DMS 273 (cell line): ENCODE results near the gene CCDC74B.
"Not testable (repeated sequence)": the region's sequence is repeated elsewhere in the genome, so short reads cannot be mapped to it uniquely, and the experiment has no call there.

Experiments used
- DNase-seq: peaks from one replicate; lab custom pipeline; 2025; ENCODE audit not compliant: unreplicated experiment; lab: John Stamatoyannopoulos, UW

Gene CCDC74B

DNA sequence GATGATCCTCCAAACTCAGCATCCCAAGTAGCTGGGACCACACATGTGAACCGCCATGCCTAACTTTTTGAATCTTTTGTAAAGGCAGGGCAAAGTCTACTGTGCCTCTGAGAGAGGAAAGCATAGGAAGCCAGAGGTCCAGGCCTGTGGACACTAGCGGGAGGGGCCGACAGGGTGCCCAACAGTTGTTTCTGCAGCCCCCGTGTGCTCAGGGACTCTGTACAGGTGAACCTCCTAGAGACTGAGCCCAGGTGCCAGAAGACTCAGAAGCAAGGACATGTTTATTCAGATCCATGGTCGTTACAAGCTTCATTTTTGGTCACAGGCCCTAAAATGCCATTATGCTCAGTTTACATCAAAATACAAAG lies 6.2 kb upstream of the CCDC74B start:
- not testable (repeated sequence) for DNase-seq

DNA sequence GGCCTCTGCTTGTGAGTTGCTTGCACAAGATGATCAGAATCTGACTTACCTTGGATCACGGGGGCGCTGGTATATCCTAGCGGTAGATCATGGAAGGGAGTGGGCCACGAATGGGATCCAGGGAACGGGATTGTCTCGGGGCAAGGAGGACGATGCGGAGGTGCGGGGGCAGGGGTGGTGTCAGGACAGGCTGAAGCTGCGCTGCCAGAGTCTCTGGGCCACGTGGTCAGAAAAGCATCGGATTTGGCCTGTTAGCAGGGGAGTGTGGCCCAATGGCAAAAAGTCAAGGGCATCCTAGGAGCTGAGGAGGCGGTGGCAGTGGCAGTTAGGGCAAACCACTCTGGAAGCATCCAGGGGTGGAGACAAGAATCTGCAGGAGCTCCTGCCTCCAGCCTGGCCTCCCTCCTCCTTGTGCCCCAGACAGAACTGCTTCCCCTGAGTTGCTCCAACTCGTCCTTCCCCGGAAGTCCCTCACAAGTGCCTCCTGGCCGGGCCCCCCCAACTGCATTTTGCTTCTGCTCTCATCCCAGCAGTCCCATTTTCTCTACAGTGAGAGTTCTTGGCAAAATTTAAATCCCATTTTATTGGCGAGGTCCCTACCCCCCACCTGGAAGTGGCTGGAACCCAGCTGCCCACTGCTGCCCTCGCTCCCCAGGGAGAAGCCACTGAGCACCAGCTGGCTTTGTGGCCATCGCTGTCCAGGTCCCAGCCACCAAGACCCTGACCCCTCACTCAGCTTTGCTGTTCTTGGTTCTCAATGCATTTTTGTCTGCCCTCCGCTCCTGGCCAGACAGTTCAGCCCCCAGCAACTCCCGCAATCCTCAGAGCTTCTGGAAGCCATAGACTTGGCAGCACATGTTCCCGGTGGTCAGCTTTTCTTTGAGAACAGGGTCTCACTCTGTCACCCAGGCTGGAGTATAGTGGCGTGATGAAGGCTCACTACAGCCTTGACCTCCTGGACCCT lies 5.6 kb upstream of the CCDC74B start:
- DNase-seq, result peak; percentile 7

- not testable (repeated sequence) for DNase-seq
Observed at GRCh38 chr2:130148515-130148914, 3.6 kb upstream of the CCDC74B start.

DNA sequence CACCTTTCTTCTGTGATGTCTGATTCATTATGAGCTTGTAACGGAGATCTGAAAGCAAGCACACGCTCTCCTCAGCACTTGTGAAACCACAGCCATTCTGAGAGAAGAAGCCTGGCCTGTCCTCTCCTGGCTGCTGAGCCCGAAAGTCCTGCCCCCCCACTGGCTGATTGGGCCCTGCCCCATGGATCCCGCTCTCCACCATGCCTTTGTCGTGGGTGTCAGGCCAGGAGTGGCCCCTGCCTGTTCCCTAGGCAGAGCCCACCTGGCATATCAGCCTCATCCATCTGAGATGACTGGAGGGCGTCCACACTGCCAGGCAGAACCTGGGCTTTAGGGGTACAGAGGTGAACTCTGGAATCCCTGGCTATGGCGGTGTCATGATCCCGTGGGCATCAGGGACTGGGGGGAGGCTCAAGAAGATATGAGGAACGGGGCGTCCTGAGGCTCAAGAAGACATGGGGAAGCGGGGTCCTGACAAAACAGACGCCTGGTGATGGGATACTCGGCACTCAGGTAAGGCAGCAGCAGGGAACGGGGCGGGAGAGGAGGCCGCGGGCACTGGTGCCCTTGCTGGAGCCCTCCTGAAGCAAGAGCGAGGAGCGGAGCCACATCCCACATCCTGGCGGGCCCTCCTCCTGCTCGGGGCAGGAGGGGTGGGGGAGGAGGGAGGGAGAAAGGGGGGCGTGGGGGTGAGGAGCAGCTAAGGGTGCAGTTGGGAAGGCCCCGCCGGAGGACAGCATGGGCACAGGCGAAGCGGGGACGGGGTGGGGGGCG lies 1.5 kb downstream of the CCDC74B start:
- DNase-seq, result not testable (repeated sequence)

DNA sequence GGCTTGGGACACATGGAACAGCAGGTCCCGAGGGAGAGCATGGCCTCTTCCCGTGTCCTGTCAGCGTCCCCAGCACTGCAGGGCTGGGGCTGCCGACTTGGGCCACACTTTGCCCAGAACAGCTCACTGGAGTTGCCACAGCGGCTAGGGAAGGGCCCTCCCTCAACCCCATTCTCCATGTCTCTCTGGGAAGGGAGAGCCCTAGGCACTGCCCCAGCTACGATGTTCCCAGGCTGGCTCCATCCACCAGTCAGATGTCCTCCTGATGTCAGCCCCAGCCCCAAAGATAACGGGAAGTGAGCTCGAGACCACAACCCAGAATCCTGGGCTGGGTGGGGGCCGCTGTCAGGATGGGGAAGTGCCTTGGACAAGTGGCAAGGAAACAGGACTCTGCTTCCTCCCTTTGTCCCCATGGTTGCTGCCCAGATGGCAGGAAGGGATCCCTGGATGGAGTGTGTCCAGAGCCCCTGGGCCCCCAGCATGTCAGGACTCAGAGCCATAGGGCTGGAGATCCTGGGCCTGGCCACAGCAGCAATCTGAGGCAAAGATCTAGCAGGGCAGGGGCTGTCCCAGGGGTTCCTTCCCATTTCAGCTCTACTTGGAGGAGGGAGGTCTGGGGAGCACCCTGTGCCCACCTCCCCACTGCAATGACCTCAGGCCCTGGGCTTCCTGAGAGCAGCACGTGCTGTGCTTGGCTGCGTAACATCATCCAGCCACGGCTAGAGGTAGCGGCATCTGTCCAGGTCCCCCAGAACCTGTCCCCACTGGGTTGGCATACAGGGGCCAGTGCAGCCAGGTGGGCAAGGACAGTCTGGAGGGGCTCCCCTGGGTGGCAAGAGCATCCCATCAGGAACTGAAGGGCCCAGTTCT lies 2.3 kb downstream of the CCDC74B start:
- not testable (repeated sequence) for DNase-seq

GRCh38 chr2:130141645-130142370 lies 3.1 kb downstream of the CCDC74B start:
- DNase-seq, result not testable (repeated sequence)

DNA sequence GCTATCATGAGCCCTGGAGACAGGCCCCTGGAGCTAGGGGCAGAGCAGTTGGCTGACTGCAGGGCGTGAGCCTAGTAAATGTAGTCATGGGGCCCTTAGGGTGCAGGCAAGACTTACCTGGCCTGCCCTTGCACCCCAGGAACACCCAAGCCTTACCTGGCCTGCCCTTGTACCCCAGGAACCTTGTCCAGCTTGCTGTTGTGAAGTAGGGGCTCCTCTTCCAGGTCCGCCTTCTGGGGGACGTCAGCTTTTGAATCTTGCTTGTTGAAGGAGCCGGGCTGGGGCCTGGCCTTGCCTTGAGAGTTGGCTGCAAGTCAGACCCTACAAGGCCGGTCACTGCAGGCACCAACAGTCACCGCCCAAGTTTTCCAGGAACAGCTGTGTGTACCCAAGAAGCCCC lies 3.9 kb downstream of the CCDC74B start:
- not testable (repeated sequence) for DNase-seq

DNA sequence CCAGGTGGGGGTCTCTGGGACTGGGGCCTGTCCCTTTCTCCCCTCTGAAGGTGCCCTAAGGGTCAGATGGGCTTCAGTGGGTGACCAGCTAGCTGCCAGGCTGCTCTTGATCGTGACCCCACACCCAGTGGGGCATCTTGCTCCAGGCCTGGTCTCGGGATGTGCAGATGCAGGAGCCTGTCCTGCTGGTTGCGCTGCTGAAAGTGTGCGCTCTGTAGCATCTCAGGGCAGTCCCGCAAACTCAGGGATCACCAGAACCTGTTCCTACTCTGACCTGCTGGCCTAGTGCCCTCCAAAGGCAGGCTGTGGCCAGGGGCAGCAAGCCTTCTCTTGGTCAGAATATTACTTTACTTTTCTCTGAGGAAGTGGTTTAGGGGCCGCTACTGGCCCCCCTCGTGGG lies 4.4 kb downstream of the CCDC74B start:
- not testable (repeated sequence) for DNase-seq

GRCh38 chr2:130139331-130140280 lies 5.3 kb downstream of the CCDC74B start:
- DNase-seq, result not testable (repeated sequence)

GRCh38 chr2:130138841-130139251 lies 6.1 kb downstream of the CCDC74B start:
- DNase-seq, result not testable (repeated sequence)

- not testable (repeated sequence) for DNase-seq
Observed at GRCh38 chr2:130138326-130138725, 6.6 kb downstream of the CCDC74B start.

- not testable (repeated sequence) for DNase-seq
Observed at GRCh38 chr2:130137118-130137517, 7.8 kb downstream of the CCDC74B start.

GRCh38 chr2:130136546-130136945 lies 8.4 kb downstream of the CCDC74B start:
- not testable (repeated sequence) for DNase-seq

- DNase-seq, result no peak
Observed at GRCh38 chr2:130135692-130136541, 9.0 kb downstream of the CCDC74B start.

GRCh38 chr2:130129120-130129829 lies 15.6 kb downstream of the CCDC74B start, which contains the start of gene POTEF:
POTEF (minus strand) TSS chr2:130129222; CDS start chr2:130120515, 8,707 bp downstream.
- DNase-seq, result not testable (repeated sequence)

DNA sequence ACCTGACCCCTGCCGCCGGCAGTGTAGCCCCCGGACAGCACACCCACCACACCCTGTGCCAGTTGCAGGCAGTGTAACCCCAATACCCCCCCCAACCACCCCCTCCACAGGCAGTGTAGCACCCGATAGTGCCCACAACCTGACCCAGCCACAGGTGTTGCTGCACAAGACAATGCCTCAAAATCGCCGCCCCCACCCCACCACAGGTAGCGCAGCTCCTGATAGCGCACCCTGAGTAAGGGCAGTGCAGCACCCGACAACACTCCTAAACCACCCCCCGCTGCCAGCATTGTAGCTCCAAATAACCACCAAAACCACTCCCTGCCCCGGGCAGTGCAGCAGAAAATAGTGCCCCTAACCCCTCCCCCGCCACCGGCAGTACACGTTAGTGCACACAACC lies 16.4 kb downstream of the CCDC74B start:
- not testable (repeated sequence) for DNase-seq

DNA sequence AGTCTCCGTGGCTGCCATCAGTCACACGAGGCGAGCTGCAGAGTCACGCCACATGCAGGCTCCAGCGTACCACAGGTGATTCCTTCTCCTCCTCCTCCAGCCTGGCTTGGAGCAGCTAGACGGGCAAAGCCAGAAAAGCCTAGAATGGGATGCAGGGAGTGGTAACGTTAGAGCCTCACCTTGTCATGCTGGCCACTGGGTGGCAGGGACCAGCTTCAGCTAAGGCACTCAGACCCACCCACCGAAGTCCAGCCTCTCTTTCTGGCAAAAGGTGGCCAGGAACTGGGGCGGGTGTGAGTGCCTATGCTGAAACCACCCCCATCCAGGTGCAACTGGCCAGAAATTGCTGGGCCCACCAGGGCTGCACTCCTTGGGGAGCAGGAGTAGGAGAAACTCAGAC lies 17.2 kb downstream of the CCDC74B start:
- not testable (repeated sequence) for DNase-seq
